Activated naive CD8-positive, alpha-beta T cell treated with anti-CD3 and anti-CD28 coated beads, Interleukin-2, amount 50 U/mL, for 24 hours (primary cell): ENCODE results near the gene IER3.

Experiments used
- ATAC-seq: fragments of 150-1000 bp; cut with Tn5 transposase; one replicate; pipeline ENCODE4 v1.10.0; 2021
- DNase-seq: peaks from one replicate; pipeline ENCODE4 v3.0.0; 2021
- H3K27ac Mint-ChIP-seq: one replicate; pipeline ENCODE4 v1.8.0; 2021; ENCODE audit warnings: mild to moderate bottlenecking, mixed read lengths
- H3K27me3 Mint-ChIP-seq: one replicate; pipeline ENCODE4 v1.8.0; 2021; ENCODE audit warnings: mixed read lengths
- H3K36me3 Mint-ChIP-seq: one replicate; pipeline ENCODE4 v1.8.0; 2021; ENCODE audit warnings: low read depth, mixed read lengths
- H3K4me1 Mint-ChIP-seq: one replicate; pipeline ENCODE4 v1.8.0; 2021; ENCODE audit warnings: mixed read lengths
- H3K4me3 Mint-ChIP-seq: one replicate; pipeline ENCODE4 v1.8.0; 2021; ENCODE audit warnings: mild to moderate bottlenecking, moderate library complexity, mixed read lengths
- H3K9me3 Mint-ChIP-seq: one replicate; pipeline ENCODE4 v1.8.0; 2021; ENCODE audit warnings: mixed read lengths

Gene IER3

GRCh38 chr6:30747902-30748769, 3.8 kb upstream of the IER3 start:
- Mint-ChIP-seq H3K4me3 (no peak overlapping the region), H3K36me3 (peaks cover 12% of the 10 kb centered on the region), H3K4me1 (peaks cover 73% of the 10 kb centered on the region), H3K9me3 (no peaks in the 10 kb centered on the region), H3K27ac (peak overlapping the region; percentile 8), H3K27me3 (peaks cover 4% of the 10 kb centered on the region)
- DNase-seq (no peak), ATAC-seq (no peak)

GRCh38 chr6:30747300-30747687, 2.9 kb upstream of the IER3 start:
- no peaks in the 10 kb centered on the region for H3K9me3 Mint-ChIP-seq

GRCh38 chr6:30743099-30744053, 971 bp downstream of the IER3 start:
- Mint-ChIP-seq H3K27ac (peak overlapping the region; percentile 97), H3K4me1 (peaks cover 81% of the 10 kb centered on the region), H3K36me3 (peaks cover 52% of the 10 kb centered on the region), H3K27me3 (peaks cover 5% of the 10 kb centered on the region), H3K4me3 (peak overlapping the region; percentile 96), H3K9me3 (no peaks in the 10 kb centered on the region)
- ATAC-seq (no peak), DNase-seq (peak; percentile 42)

More at GRCh38 chr6:30747300-30747687, 2.9 kb upstream of the IER3 start:
- Mint-ChIP-seq H3K4me1 (peaks cover 66% of the 10 kb centered on the region), H3K27me3 (peaks cover 5% of the 10 kb centered on the region), H3K27ac (peak overlapping the region; percentile 15), H3K36me3 (peaks cover 18% of the 10 kb centered on the region), H3K4me3 (no peak overlapping the region)
- DNase-seq = no peak
- ATAC-seq = no peak

GRCh38 chr6:30742316-30743098, 1.8 kb downstream of the IER3 start, which contains the start of gene FLOT1:
TSS of gene FLOT1 (minus strand) at chr6:30742687. CDS start at chr6:30742189, 498 bp downstream.
- peak within 1 kb of the TSS; percentile 96 for H3K4me3 Mint-ChIP-seq
- peak within 1 kb of the TSS; percentile 97 for H3K27ac Mint-ChIP-seq
- peaks cover 5% of the 10 kb centered on the region for H3K27me3 Mint-ChIP-seq
- H3K9me3 Mint-ChIP-seq = no peaks in the 10 kb centered on the region
- H3K36me3 Mint-ChIP-seq = peaks cover 55% of the 10 kb centered on the region
- peak; percentile 99 for DNase-seq
- H3K4me1 Mint-ChIP-seq = peaks cover 81% of the 10 kb centered on the region
- peak; percentile 78 for ATAC-seq

- H3K27me3 Mint-ChIP-seq = peaks cover 5% of the 10 kb centered on the region
- H3K9me3 Mint-ChIP-seq = no peaks in the 10 kb centered on the region
- H3K4me3 Mint-ChIP-seq = peak overlapping the region; percentile 96
- peaks cover 62% of the 10 kb centered on the region for H3K36me3 Mint-ChIP-seq
- DNase-seq = no peak
- peak overlapping the region; percentile 85 for H3K27ac Mint-ChIP-seq
- no peak for ATAC-seq
- peaks cover 83% of the 10 kb centered on the region for H3K4me1 Mint-ChIP-seq
These were observed 2.5 kb downstream of the IER3 start for GRCh38 chr6:30741789-30742315.

DNA sequence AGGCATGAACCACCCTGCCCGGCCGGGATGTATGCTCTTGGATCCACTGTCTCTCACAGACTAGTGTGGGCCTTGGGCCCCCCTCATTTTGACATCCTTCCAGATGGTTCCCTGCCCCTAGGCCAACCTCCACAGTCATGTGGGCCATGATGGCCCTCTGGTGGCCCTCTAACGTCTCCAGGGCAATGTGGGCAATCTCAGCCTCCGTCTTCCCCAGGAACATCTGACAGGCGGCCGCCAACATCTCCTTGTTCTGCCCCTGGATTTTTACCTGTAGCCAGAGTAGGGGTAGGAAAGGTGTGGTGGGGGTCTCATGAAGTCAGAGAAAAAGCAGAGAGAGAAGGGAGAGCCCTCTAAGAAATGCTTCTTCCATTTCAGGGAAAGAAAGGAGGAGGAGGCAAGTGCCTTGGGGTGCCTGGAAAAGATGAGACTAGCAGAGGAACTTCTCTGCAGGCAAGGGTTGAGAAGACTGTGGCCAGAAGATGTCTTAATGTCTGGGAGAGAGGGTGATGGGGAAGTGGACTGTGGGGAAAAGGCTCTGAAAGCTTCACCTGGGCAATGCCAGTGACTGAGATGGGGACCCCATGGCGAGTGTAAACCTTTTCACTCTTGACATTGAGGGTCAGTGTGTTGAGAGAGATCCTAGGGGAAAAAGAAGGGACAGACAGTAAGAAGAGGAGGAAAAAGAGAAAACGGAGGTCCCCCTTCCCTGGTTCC, 3.1 kb downstream of the IER3 start:
- Mint-ChIP-seq H3K27ac (peak overlapping the region; percentile 85), H3K9me3 (no peaks in the 10 kb centered on the region), H3K4me3 (peak overlapping the region; percentile 96), H3K4me1 (peaks cover 86% of the 10 kb centered on the region), H3K36me3 (peaks cover 66% of the 10 kb centered on the region), H3K27me3 (peaks cover 5% of the 10 kb centered on the region)
- ATAC-seq = no peak
- DNase-seq = peak; percentile 42

GRCh38 chr6:30740540-30740870, 3.8 kb downstream of the IER3 start:
- Mint-ChIP-seq H3K36me3 (peaks cover 73% of the 10 kb centered on the region), H3K9me3 (no peaks in the 10 kb centered on the region), H3K4me1 (peaks cover 89% of the 10 kb centered on the region), H3K27ac (peak overlapping the region; percentile 85), H3K27me3 (peaks cover 5% of the 10 kb centered on the region), H3K4me3 (peak overlapping the region; percentile 96)
- DNase-seq (no peak), ATAC-seq (no peak)

DNA sequence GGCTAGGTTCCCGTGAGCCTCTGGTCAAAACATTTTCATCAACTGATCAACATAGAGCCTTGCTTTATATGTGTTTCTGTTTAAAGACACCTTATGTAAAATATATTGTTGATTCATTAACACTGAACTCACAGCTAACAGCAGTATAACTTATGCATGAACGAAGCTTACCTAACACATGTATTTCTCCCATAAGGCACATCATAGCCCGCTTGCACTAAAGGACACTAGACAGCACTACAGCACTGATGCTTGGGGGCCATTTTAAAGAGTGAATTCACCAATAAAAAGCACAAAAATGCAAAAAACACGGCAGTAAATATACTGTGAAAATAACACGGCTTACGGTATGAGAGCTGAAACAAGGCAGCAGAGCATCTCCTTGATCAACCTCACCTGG, 5.8 kb downstream of the IER3 start:
- H3K27me3 Mint-ChIP-seq = peaks cover 3% of the 10 kb centered on the region
- no peaks in the 10 kb centered on the region for H3K9me3 Mint-ChIP-seq
- peak overlapping the region; percentile 12 for H3K4me3 Mint-ChIP-seq
- ATAC-seq = no peak
- H3K4me1 Mint-ChIP-seq = peaks cover 87% of the 10 kb centered on the region
- peaks cover 73% of the 10 kb centered on the region for H3K36me3 Mint-ChIP-seq
- peak overlapping the region; percentile 47 for H3K27ac Mint-ChIP-seq
- DNase-seq = no peak

GRCh38 chr6:30735668-30736314, 8.6 kb downstream of the IER3 start:
- Mint-ChIP-seq H3K4me1 (peaks cover 79% of the 10 kb centered on the region), H3K9me3 (no peaks in the 10 kb centered on the region), H3K36me3 (peaks cover 58% of the 10 kb centered on the region), H3K27me3 (no peaks in the 10 kb centered on the region), H3K4me3 (peak overlapping the region; percentile 76), H3K27ac (peak overlapping the region; percentile 99)
- ATAC-seq (peak; percentile 33), DNase-seq (no peak)

DNA sequence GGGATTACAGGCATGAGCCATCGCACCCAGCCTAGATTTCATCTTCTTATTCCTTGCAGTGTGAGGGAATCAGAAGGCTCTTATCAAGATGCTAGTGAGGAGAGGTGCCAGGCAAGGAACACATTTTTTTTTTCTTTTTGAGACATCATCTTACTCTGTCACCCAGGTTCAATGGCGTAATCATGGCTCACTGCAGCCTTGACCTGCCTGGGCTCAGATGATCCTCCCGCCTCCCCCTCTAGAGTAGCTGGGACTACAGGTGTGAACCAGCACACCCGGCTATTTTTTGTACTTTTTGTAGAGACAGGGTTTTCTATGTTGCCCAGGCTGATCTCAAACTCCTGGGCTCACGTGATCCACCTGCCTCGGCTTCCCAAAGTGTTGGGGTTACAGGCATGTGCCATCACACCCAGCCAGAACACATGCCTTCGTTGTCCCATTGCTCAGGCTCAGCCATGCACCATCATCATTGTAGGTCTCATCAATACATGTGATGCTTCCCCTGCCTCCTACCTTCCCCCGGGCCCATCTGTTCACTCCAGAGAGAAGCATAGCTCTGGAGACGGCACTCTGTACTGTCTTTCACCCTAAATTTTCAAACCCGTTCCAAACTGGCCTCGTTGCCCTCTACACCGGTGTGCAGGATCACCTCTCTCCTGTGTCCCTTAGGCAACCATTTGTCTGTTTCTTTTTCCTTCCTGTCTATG, 12.0 kb downstream of the IER3 start:
- H3K27ac Mint-ChIP-seq = peak overlapping the region; percentile 30
- no peak for ATAC-seq
- H3K4me1 Mint-ChIP-seq = peaks cover 56% of the 10 kb centered on the region
- no peaks in the 10 kb centered on the region for H3K9me3 Mint-ChIP-seq
- H3K27me3 Mint-ChIP-seq = no peaks in the 10 kb centered on the region
- no peak for DNase-seq
- H3K36me3 Mint-ChIP-seq = peaks cover 34% of the 10 kb centered on the region
- H3K4me3 Mint-ChIP-seq = no peak overlapping the region

- Mint-ChIP-seq H3K27ac (peak overlapping the region; percentile 45), H3K9me3 (no peaks in the 10 kb centered on the region), H3K4me3 (peak overlapping the region; percentile 65), H3K36me3 (peaks cover 22% of the 10 kb centered on the region), H3K4me1 (peaks cover 40% of the 10 kb centered on the region), H3K27me3 (no peaks in the 10 kb centered on the region)
- ATAC-seq = peak; percentile 85
- peak; percentile 90 for DNase-seq
These were observed 13.5 kb downstream of the IER3 start for GRCh38 chr6:30730601-30731435.
